Astrocyte (in vitro differentiated cells and primary cell): Measurements from ENCODE around the gene ST8SIA5. TPM values are rescaled to one million over a fixed set of nuclear protein-coding genes. Genes with fewer than 3 reads are reported as not detected.

Experiments
- DNase-seq: peaks from one replicate; pipeline ENCODE4 v3.0.0-alpha.2; 2010; ENCODE audit warnings: low read depth
- FAIRE-seq: peaks from 2 replicates; lab custom pipeline; 2011; peaks lifted over from hg19 to GRCh38; lab: Jason Lieb, UNC
- H2AFZ ChIP-seq: 2 replicates; pipeline ENCODE4 v1.6.0; 2012; ENCODE audit warnings: low read depth, low read length, inconsistent platforms
- H3K27ac ChIP-seq: 2 replicates; pipeline ENCODE4 v1.5.1; 2011; ENCODE audit warnings: low read depth, low read length, inconsistent platforms
- H3K27me3 ChIP-seq: 2 replicates; pipeline ENCODE4 v1.6.0; 2011; ENCODE audit warnings: low read length, inconsistent platforms; ENCODE audit not compliant: insufficient read depth
- H3K36me3 ChIP-seq: 2 replicates; pipeline ENCODE4 v1.5.1; 2011; ENCODE audit warnings: low read length, inconsistent platforms; ENCODE audit not compliant: insufficient read depth
- H3K4me1 ChIP-seq: 2 replicates; pipeline ENCODE4 v1.5.1; 2011; ENCODE audit warnings: low read length, inconsistent platforms; ENCODE audit not compliant: insufficient read depth
- H3K4me2 ChIP-seq: 2 replicates; pipeline ENCODE4 v1.6.0; 2012; ENCODE audit warnings: low read length, inconsistent platforms
- H3K4me3 ChIP-seq: 2 replicates; pipeline ENCODE4 v1.5.1; 2011; ENCODE audit warnings: low read depth, mild to moderate bottlenecking, low read length, inconsistent platforms; ENCODE audit not compliant: insufficient read depth
- H3K79me2 ChIP-seq: 2 replicates; pipeline ENCODE4 v1.6.0; 2012; ENCODE audit warnings: mild to moderate bottlenecking, low read length, inconsistent platforms; ENCODE audit not compliant: insufficient read depth
- H3K9ac ChIP-seq: 2 replicates; pipeline ENCODE4 v1.6.0; 2012; ENCODE audit warnings: mild to moderate bottlenecking, low read length, inconsistent platforms
- H3K9me3 ChIP-seq: 2 replicates; pipeline ENCODE4 v1.5.1; 2012; ENCODE audit warnings: low read depth, mild to moderate bottlenecking, low read length, inconsistent platforms; ENCODE audit not compliant: insufficient read depth
- H4K20me1 ChIP-seq: 2 replicates; pipeline ENCODE4 v1.6.0; 2012; ENCODE audit warnings: low read length, inconsistent platforms; ENCODE audit not compliant: insufficient read depth
- H3K27ac Mint-ChIP-seq: one replicate; pipeline ENCODE4 v1.8.0; 2021; ENCODE audit warnings: mild to moderate bottlenecking, mixed read lengths; ENCODE audit not compliant: unreplicated experiment
- H3K27me3 Mint-ChIP-seq: one replicate; pipeline ENCODE4 v1.8.0; 2021; ENCODE audit warnings: low read depth, mixed read lengths; ENCODE audit not compliant: unreplicated experiment
- H3K36me3 Mint-ChIP-seq: one replicate; pipeline ENCODE4 v1.8.0; 2021; ENCODE audit warnings: low read depth, mixed read lengths; ENCODE audit not compliant: unreplicated experiment
- H3K4me1 Mint-ChIP-seq: one replicate; pipeline ENCODE4 v1.8.0; 2021; ENCODE audit warnings: low read depth, mixed read lengths; ENCODE audit not compliant: unreplicated experiment
- H3K4me3 Mint-ChIP-seq: one replicate; pipeline ENCODE4 v1.8.0; 2021; ENCODE audit warnings: mild to moderate bottlenecking, moderate library complexity, mixed read lengths; ENCODE audit not compliant: unreplicated experiment
- H3K9me3 Mint-ChIP-seq: one replicate; pipeline ENCODE4 v1.8.0; 2021; ENCODE audit warnings: mild to moderate bottlenecking, mixed read lengths; ENCODE audit not compliant: unreplicated experiment
- CTCF ChIP-seq: IDR thresholded peaks from 2 replicates; pipeline ENCODE4 v1.5.1; 2011; ENCODE audit warnings: low read depth, mild to moderate bottlenecking, inconsistent platforms, low read length, moderate library complexity; ENCODE audit not compliant: insufficient read depth
- EZH2 ChIP-seq: IDR thresholded peaks from 2 replicates; pipeline ENCODE4 v1.6.1; 2012; ENCODE audit warnings: mild to moderate bottlenecking, low read length, inconsistent platforms; ENCODE audit not compliant: insufficient read depth
- total RNA-seq: library from RNA; stranded (reverse); gene quantifications from 2 replicates; pipeline ENCODE4 v1.2.1, GENCODE V29; 2021

Gene ST8SIA5
- total RNA-seq, 1 donor from 2014 or later: 0.36 TPM

GRCh38 chr18:46768166-46768921 is 11.5 kb upstream of the ST8SIA5 start:
- FAIRE-seq: no peak
- DNase-seq: no peak
- TF ChIP-seq EZH2: no peak
- TF ChIP-seq CTCF: no peak
- Mint-ChIP-seq H3K4me3 (no peak overlapping the region), H3K4me1 (peaks cover 3% of the 10 kb centered on the region), H3K36me3 (no peaks in the 10 kb centered on the region), H3K27me3 (peaks cover 25% of the 10 kb centered on the region), H3K27ac (no peak overlapping the region), H3K9me3 (no peaks in the 10 kb centered on the region)
- Histone ChIP-seq H4K20me1 (no peaks in the 10 kb centered on the region), H3K27me3 (peaks cover 3% of the 10 kb centered on the region), H2AFZ (no peak overlapping the region), H3K79me2 (no peaks in the 10 kb centered on the region), H3K36me3 (no peaks in the 10 kb centered on the region), H3K4me3 (no peak overlapping the region), H3K4me2 (no peak overlapping the region), H3K27ac (no peak overlapping the region), H3K9ac (no peak overlapping the region), H3K4me1 (no peaks in the 10 kb centered on the region), H3K9me3 (no peaks in the 10 kb centered on the region)

- no peak overlapping the region for H3K27ac Mint-ChIP-seq
- peaks cover 33% of the 10 kb centered on the region for H3K27me3 Mint-ChIP-seq
- no peak for FAIRE-seq
- H3K4me2 ChIP-seq: no peak overlapping the region
- no peak for TF ChIP-seq CTCF
- TF ChIP-seq EZH2: no peak
- H3K4me1 ChIP-seq: no peaks in the 10 kb centered on the region
- H3K9me3 ChIP-seq: no peaks in the 10 kb centered on the region
- no peak overlapping the region for H3K9ac ChIP-seq
- no peaks in the 10 kb centered on the region for H3K36me3 Mint-ChIP-seq
- no peaks in the 10 kb centered on the region for H3K9me3 Mint-ChIP-seq
- H3K79me2 ChIP-seq: no peaks in the 10 kb centered on the region
- no peaks in the 10 kb centered on the region for H3K36me3 ChIP-seq
- no peak overlapping the region for H3K27ac ChIP-seq
- DNase-seq: no peak
- H3K4me3 Mint-ChIP-seq: no peak overlapping the region
- H3K4me1 Mint-ChIP-seq: peaks cover 3% of the 10 kb centered on the region
- no peak overlapping the region for H2AFZ ChIP-seq
- H3K27me3 ChIP-seq: peaks cover 5% of the 10 kb centered on the region
- no peak overlapping the region for H3K4me3 ChIP-seq
- no peaks in the 10 kb centered on the region for H4K20me1 ChIP-seq
Measured at GRCh38 chr18:46767217-46767616, 10.4 kb upstream of the ST8SIA5 start.

GRCh38 chr18:46764586-46764985 is 7.7 kb upstream of the ST8SIA5 start:
- Mint-ChIP-seq H3K4me1 (no peaks in the 10 kb centered on the region), H3K4me3 (no peak overlapping the region), H3K36me3 (no peaks in the 10 kb centered on the region), H3K27me3 (peaks cover 46% of the 10 kb centered on the region), H3K9me3 (no peaks in the 10 kb centered on the region), H3K27ac (no peak overlapping the region)
- Histone ChIP-seq H3K4me2 (no peak overlapping the region), H3K27me3 (peaks cover 5% of the 10 kb centered on the region), H3K36me3 (no peaks in the 10 kb centered on the region), H3K4me3 (no peak overlapping the region), H3K9me3 (no peaks in the 10 kb centered on the region), H3K79me2 (no peaks in the 10 kb centered on the region), H4K20me1 (no peaks in the 10 kb centered on the region), H3K27ac (no peak overlapping the region), H3K4me1 (no peaks in the 10 kb centered on the region), H2AFZ (no peak overlapping the region), H3K9ac (no peak overlapping the region)
- no peak for FAIRE-seq
- no peak for DNase-seq
- TF ChIP-seq EZH2: no peak
- TF ChIP-seq CTCF: no peak
